K562 (cell line): ENCODE measurements around the gene TRPM4. TPM values are rescaled to one million over a fixed set of nuclear protein-coding genes. Genes with fewer than 3 reads are reported as not detected.

ENCODE experiments used
- BDP1 ChIP-seq: IDR thresholded peaks from 3 replicates; pipeline ENCODE4 v1.6.1; 2011; ENCODE audit not compliant: insufficient read length, insufficient read depth
- CBFA2T3 ChIP-seq: fragments of 450-650 bp; IDR thresholded peaks from 2 replicates; pipeline ENCODE4 v1.6.1; 2017
- ERF ChIP-seq: fragments of 450-650 bp; formaldehyde crosslinking; IDR thresholded peaks from 2 replicates; pipeline ENCODE4 v1.4.0; 2020; ENCODE audit warnings: mild to moderate bottlenecking, mixed read lengths
- FOXJ2 ChIP-seq: fragments of 200-800 bp; sonication (Bioruptor generic); IDR thresholded peaks from 2 replicates; pipeline ENCODE4 v1.6.1; 2016; ENCODE audit warnings: missing genetic modification characterization, missing compliant biosample characterization
- FOXK2 ChIP-seq, 2 experiments: fragments of 450-650 bp; IDR thresholded peaks in 1 of 2; conservative IDR thresholded peaks in 1 of 2; 2 replicates each; pipeline ENCODE4 v1.6.1; 2016; ENCODE audit warnings: low read depth in 2 of 2, mild to moderate bottlenecking in 1 of 2
- MAFG ChIP-seq: fragments of 450-650 bp; conservative IDR thresholded peaks from 2 replicates; pipeline ENCODE4 v1.6.1; 2016; ENCODE audit warnings: missing genetic modification characterization, missing compliant biosample characterization
- NCOA1 ChIP-seq: fragments of 450-650 bp; IDR thresholded peaks from 2 replicates; pipeline ENCODE4 v1.6.1; 2016; ENCODE audit warnings: low read depth
- RFX7 ChIP-seq: fragments of 250-450 bp; sonication (Bioruptor Pico); IDR thresholded peaks from 2 replicates; pipeline ENCODE4 v1.5.1; 2021; ENCODE audit warnings: mild to moderate bottlenecking
- STAT5A ChIP-seq: IDR thresholded peaks from 2 replicates; pipeline ENCODE4 v1.6.1; 2012; ENCODE audit warnings: low read length, inconsistent platforms, borderline replicate concordance
- TEAD4 ChIP-seq, 2 experiments: sonication (generic) in 1 of 2; formaldehyde crosslinking in 1 of 2; IDR thresholded peaks; 2 replicates each; pipeline versions ENCODE4 v1.6.1 to v1.8.0; 2012 to 2022; ENCODE audit warnings: borderline replicate concordance in 1 of 2, inconsistent platforms in 1 of 2, low read length in 1 of 2, mild to moderate bottlenecking in 1 of 2, missing genetic modification reagents in 1 of 2
- TGIF2 ChIP-seq: sonication (generic); formaldehyde crosslinking; IDR thresholded peaks from 2 replicates; pipeline ENCODE4 v1.8.1; 2022; ENCODE audit warnings: mild to moderate bottlenecking, missing genetic modification reagents, moderate library complexity
- ZNF778 ChIP-seq: fragments of 450-650 bp; formaldehyde crosslinking; IDR thresholded peaks from 2 replicates; pipeline ENCODE4 v1.4.0; 2020; ENCODE audit warnings: mild to moderate bottlenecking, moderate library complexity
- polyA plus RNA-seq, 8 experiments: library from polyadenylated mRNA; depleted of rRNA in 4 of 8; stranded (reverse) in 5 of 8; unstranded in 3 of 8; fragments of >200 nt; fragmentation: Nextera tagmentation in 2 of 8; fragmentation: Illumina TruSeq in 1 of 8; extraction: Ambion mirVana in 2 of 8; extraction: Trizol in 1 of 8; gene quantifications; 2 replicates each; pipeline versions ENCODE4 v1.2.1 to v1.2.3, GENCODE V29; 2011 to 2014; ENCODE audit warnings: inconsistent platforms in 1 of 8, missing spikeins in 1 of 8
- total RNA-seq, 7 experiments: library from RNA; depleted of rRNA in 6 of 7; stranded (reverse); fragments of >200 nt in 6 of 7; fragmentation: Illumina TruSeq in 2 of 7; extraction: Trizol in 2 of 7; gene quantifications; 2 replicates each; pipeline versions ENCODE4 v1.2.1 to v1.2.3, GENCODE V29; 2011 to 2021; ENCODE audit warnings: low replicate concordance in 1 of 7
- TF ChIP-seq, protein P1 (sequence below): fragments of 200-800 bp; sonication (Bioruptor generic); IDR thresholded peaks from 2 replicates; pipeline ENCODE4 v1.6.1; 2016; ENCODE audit warnings: missing genetic modification characterization, missing compliant biosample characterization
- TF ChIP-seq, protein P2 (sequence below): sonication (generic); formaldehyde crosslinking; IDR thresholded peaks from 2 replicates; pipeline ENCODE4 v1.8.0; 2022; ENCODE audit warnings: mild to moderate bottlenecking, missing genetic modification reagents
- TF ChIP-seq, protein P3 (sequence below): sonication (generic); formaldehyde crosslinking; IDR thresholded peaks from 2 replicates; pipeline ENCODE4 v1.8.1; 2023; ENCODE audit warnings: mild to moderate bottlenecking, missing genetic modification reagents, moderate library complexity
- TF ChIP-seq, protein P4 (sequence below): fragments of 250-450 bp; sonication (Bioruptor Pico); IDR thresholded peaks from 2 replicates; pipeline ENCODE4 v1.8.0; 2022; ENCODE audit warnings: moderate library complexity, mild to moderate bottlenecking, inconsistent platforms

The TRPM4 gene
- total and polyA plus RNA-seq, 9 of the 15 experiments (the other 6 are each of a cell fraction or from before 2014, with no cell fraction given), result 6.5 to 45.4 (median 15.2) TPM

DNA sequence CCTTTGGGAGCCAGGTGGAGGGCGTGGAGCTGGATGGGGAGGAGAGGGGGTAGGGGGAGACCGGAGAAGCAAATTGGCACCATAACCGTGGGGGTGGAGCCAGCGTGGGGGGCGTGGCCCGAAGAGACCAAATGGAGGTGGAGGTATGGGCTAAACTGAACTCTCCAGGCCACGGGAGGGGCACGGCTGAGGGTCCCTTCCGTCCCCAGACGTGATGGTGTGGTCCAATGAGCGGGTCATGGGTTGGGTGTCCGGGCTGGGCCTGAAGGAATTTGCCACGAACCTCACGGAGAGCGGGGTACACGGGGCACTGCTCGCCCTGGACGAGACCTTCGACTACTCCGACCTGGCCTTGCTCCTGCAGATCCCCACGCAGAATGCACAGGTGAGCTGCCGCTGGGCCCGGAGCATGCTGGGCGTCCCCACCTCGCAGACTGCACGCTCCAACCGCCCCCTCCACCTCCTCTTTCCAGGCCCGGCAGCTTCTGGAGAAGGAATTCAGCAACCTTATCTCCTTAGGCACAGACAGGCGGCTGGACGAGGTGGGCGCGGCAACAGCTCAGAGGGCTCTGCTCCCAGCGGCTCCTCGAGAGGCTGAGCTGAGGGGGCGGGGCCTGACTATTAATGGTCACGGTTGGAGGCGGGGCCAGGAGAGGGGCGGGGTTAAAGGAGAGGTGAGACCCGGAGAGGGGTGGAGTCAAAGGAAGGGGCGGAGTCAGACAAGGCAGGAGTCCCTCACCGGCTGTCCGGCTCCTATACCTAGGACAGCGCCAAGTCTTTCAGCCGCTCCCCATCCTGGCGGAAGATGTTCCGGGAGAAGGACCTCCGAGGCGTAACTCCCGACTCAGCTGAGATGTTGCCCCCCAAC is 8.6 kb upstream of the TRPM4 start (continued):
- TF ChIP-seq, protein P1, sequence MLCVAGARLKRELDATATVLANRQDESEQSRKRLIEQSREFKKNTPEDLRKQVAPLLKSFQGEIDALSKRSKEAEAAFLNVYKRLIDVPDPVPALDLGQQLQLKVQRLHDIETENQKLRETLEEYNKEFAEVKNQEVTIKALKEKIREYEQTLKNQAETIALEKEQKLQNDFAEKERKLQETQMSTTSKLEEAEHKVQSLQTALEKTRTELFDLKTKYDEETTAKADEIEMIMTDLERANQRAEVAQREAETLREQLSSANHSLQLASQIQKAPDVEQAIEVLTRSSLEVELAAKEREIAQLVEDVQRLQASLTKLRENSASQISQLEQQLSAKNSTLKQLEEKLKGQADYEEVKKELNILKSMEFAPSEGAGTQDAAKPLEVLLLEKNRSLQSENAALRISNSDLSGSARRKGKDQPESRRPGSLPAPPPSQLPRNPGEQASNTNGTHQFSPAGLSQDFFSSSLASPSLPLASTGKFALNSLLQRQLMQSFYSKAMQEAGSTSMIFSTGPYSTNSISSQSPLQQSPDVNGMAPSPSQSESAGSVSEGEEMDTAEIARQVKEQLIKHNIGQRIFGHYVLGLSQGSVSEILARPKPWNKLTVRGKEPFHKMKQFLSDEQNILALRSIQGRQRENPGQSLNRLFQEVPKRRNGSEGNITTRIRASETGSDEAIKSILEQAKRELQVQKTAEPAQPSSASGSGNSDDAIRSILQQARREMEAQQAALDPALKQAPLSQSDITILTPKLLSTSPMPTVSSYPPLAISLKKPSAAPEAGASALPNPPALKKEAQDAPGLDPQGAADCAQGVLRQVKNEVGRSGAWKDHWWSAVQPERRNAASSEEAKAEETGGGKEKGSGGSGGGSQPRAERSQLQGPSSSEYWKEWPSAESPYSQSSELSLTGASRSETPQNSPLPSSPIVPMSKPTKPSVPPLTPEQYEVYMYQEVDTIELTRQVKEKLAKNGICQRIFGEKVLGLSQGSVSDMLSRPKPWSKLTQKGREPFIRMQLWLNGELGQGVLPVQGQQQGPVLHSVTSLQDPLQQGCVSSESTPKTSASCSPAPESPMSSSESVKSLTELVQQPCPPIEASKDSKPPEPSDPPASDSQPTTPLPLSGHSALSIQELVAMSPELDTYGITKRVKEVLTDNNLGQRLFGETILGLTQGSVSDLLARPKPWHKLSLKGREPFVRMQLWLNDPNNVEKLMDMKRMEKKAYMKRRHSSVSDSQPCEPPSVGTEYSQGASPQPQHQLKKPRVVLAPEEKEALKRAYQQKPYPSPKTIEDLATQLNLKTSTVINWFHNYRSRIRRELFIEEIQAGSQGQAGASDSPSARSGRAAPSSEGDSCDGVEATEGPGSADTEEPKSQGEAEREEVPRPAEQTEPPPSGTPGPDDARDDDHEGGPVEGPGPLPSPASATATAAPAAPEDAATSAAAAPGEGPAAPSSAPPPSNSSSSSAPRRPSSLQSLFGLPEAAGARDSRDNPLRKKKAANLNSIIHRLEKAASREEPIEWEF (CRISPR knock-in tag), result no peak
- no peak for TF ChIP-seq RFX7 (CRISPR knock-in tag)
- TF ChIP-seq, protein P2, sequence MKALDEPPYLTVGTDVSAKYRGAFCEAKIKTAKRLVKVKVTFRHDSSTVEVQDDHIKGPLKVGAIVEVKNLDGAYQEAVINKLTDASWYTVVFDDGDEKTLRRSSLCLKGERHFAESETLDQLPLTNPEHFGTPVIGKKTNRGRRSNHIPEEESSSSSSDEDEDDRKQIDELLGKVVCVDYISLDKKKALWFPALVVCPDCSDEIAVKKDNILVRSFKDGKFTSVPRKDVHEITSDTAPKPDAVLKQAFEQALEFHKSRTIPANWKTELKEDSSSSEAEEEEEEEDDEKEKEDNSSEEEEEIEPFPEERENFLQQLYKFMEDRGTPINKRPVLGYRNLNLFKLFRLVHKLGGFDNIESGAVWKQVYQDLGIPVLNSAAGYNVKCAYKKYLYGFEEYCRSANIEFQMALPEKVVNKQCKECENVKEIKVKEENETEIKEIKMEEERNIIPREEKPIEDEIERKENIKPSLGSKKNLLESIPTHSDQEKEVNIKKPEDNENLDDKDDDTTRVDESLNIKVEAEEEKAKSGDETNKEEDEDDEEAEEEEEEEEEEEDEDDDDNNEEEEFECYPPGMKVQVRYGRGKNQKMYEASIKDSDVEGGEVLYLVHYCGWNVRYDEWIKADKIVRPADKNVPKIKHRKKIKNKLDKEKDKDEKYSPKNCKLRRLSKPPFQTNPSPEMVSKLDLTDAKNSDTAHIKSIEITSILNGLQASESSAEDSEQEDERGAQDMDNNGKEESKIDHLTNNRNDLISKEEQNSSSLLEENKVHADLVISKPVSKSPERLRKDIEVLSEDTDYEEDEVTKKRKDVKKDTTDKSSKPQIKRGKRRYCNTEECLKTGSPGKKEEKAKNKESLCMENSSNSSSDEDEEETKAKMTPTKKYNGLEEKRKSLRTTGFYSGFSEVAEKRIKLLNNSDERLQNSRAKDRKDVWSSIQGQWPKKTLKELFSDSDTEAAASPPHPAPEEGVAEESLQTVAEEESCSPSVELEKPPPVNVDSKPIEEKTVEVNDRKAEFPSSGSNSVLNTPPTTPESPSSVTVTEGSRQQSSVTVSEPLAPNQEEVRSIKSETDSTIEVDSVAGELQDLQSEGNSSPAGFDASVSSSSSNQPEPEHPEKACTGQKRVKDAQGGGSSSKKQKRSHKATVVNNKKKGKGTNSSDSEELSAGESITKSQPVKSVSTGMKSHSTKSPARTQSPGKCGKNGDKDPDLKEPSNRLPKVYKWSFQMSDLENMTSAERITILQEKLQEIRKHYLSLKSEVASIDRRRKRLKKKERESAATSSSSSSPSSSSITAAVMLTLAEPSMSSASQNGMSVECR (CRISPR knock-in tag), result peak; percentile 41
- TF ChIP-seq TEAD4 (IDR thresholded peaks at IDR 0.05; ENCODE audit: low read length), result peak; percentile 84
- TF ChIP-seq TEAD4 (CRISPR knock-in tag; IDR thresholded peaks at IDR 0.05; ENCODE audit: borderline replicate concordance), result no peak
- TF ChIP-seq, protein P3, sequence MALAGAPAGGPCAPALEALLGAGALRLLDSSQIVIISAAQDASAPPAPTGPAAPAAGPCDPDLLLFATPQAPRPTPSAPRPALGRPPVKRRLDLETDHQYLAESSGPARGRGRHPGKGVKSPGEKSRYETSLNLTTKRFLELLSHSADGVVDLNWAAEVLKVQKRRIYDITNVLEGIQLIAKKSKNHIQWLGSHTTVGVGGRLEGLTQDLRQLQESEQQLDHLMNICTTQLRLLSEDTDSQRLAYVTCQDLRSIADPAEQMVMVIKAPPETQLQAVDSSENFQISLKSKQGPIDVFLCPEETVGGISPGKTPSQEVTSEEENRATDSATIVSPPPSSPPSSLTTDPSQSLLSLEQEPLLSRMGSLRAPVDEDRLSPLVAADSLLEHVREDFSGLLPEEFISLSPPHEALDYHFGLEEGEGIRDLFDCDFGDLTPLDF, result 0 out of 2 replicates have a peak, but pooled peaks have one; percentile 33
- TF ChIP-seq BDP1, result no peak
- TF ChIP-seq STAT5A, result 0 out of 2 replicates have a peak, but pooled peaks have one; percentile 30
- TF ChIP-seq ZNF778, result no peak
- TF ChIP-seq, protein P4, sequence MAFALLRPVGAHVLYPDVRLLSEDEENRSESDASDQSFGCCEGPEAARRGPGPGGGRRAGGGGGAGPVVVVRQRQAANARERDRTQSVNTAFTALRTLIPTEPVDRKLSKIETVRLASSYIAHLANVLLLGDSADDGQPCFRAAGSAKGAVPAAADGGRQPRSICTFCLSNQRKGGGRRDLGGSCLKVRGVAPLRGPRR, result no peak
- TF ChIP-seq ERF (CRISPR knock-in tag), result peak; percentile 74; the same call in 1 of the 2 replicates
- TF ChIP-seq MAFG (tag), result no peak
- no peak for TF ChIP-seq FOXJ2 (tag)
- peak; percentile 43 to 85; a peak in 3 of 4 replicates for TF ChIP-seq FOXK2 (conservative IDR thresholded peaks at IDR 0.05 in 1 of 2, IDR thresholded peaks at IDR 0.05 in 1 of 2; ENCODE audit: low read depth in 2 of 2)
- TF ChIP-seq CBFA2T3, result peak; percentile 82
- TF ChIP-seq NCOA1, result peak; percentile 44; the same call in 1 of the 2 replicates
- no peak for TF ChIP-seq TGIF2 (CRISPR knock-in tag)
